Activated CD8-positive, alpha-beta memory T cell treated with anti-CD3 and anti-CD28 coated beads, Interleukin-2, amount 50 U/mL, for 48 hours (primary cell): ENCODE results near the gene GZMH.
"Not testable (repeated sequence)": the region's sequence is repeated elsewhere in the genome, so short reads cannot be mapped to it uniquely, and the experiment has no call there.

Experiments
- DNase-seq: peaks from one replicate; pipeline ENCODE4 v3.0.0-alpha.2; 2020

The GZMH gene, protein sequence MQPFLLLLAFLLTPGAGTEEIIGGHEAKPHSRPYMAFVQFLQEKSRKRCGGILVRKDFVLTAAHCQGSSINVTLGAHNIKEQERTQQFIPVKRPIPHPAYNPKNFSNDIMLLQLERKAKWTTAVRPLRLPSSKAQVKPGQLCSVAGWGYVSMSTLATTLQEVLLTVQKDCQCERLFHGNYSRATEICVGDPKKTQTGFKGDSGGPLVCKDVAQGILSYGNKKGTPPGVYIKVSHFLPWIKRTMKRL

DNA sequence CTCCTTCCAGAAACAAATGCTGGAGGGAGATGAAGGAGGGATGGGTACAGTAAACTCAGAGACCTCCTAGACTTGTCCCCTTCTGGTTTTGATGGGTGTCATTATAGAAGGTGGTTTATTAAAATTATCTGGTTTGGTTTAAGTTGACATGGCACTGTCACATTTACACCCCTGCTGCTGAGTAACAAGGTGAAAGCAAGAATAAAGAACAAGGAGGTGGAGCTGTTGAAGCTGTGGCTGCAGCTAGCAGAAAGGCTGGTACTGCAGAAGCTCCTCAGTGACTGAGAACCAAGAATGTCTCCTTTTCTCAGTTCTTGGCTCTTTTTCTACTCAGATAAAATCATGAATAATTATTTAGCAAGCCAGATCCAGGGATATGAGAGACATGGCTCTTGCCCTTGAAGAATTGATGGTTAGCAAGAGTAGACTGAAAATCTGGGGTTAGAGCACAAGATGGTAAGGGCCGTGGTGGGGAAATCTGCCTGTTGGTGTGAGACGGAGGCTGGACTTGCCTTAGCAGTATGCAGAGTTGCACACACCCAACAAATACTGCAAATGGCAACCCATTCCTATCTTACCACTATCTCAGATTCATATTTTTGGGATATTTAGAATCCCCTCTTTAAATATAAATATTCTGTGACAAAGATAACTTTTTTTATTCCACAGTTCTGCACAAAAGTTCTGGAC is at the start of gene GZMH:
TSS of gene GZMH (minus strand) at position 31 of the 690 bp plus-strand sequence. CDS start 72 bp downstream, outside the sequence.
- no peak for DNase-seq

DNA sequence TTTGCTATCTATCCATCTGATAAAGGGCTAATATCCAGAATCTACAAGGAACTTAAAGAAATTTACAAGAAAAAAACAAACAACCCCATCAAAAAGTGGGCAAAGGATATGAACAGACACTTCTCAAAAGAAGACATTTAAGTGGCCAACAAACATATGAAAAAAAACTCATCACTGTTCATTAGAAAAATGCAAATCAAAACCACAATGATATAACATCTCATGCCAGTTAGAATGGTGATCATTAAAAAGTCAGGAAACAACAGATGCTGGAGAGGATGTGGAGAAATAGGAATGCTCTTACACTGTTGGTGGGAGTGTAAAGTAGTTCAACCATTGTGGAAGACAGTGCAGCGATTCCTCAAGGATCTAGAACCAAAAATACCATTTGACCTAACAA is 38.9 kb upstream of the GZMH start:
- not testable (repeated sequence) for DNase-seq

DNA sequence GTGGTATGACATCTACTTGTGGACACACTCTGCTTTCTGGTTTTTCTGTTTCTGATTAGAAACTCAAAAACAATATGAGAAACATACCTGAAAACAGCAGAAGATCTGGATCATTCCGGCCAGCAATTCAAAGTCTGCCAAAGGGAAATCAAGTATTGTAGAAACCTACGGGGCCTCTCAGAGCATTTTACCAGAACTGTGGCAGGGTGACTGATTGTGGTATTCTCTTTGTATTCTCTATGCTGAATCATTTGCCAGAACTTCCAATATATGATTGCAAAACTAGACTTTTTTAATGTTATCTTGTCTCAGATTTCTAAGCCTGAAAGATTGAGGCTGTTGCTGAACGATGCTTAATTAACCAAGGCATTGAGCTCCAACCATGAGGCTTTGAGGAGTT is 30.4 kb upstream of the GZMH start:
- no peak for DNase-seq

DNA sequence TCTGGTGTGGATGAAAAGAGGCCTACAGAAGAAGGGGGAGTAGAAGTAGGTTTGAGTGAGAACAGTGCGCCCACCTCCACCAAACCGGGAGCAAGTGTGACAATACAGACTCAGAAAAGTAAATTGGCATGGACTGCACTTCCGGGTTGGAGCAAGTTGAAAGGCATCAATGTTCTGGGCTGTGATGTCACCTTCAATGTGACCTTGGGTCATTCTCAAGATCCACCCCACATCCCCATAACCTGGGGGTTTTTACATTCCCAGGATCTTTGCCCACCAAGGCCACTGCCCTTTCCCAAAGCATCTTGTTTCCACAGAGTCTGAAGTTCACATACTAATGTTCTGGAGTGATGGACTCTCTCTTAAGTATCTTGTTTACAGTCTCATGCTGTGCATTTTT is 29.8 kb upstream of the GZMH start:
- no peak for DNase-seq

DNA sequence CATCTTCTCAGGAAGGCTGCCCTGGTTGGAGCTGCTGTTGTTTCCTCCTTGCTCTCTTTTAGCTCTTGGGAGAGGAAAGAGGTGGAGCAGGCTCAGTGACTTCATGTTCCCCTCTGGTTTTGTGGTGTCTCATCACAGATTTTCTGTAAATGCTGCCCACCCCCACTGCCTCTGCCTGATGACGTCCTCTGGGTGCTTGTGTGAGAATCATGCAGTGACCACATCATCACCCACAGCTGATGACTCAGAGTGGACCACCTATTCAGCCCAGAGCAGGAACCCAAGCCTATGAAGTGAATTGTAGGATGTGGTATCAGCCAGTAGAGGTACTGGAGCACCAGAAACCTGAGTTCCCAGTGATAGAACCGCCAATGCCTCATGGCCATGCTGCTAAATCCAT is 24.7 kb upstream of the GZMH start, which contains the start of gene GZMB:
TSS of gene GZMB (minus strand) at position 33 of the 400 bp plus-strand sequence. CDS start at position 3, 30 bp downstream.
- DNase-seq: peak; percentile 88

DNA sequence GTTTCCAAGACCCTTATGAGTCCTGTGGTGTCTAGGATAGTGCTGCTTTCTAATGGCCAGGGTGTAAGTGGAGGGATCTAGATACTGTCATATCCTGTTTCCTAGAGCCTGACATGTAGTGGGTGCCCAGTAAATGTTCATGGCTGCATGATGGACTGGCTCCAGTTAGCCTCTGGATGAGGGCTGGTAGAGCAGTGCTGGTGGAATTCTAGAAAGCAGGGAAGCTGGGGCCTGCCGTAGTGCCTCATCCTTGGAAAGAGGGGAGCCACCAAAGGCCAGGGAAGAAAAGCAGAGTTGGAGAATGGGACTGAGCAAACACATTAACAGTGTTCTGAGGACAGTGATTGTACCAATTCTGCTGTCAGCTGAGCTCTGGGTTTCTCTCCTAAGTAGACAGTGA is 23.9 kb upstream of the GZMH start:
- no peak for DNase-seq

DNA sequence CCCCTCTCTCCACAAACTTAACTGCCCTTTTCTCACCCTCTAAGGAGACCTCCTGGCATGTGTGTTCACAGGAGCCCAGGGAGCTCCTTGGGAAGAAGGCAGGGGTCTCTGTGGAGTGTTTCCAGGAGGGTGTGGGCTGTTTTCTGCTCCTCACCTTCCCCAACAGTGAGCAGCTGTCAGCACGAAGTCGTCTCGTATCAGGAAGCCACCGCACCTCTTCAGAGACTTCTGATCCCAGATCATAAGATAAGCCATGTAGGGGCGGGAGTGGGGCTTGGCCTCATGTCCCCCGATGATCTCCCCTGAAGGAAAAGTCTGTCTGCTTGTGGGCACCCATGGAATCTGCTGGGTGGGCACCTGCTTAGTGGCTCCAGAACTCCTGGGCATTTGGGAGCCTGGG is 23.3 kb upstream of the GZMH start:
- no peak for DNase-seq

DNA sequence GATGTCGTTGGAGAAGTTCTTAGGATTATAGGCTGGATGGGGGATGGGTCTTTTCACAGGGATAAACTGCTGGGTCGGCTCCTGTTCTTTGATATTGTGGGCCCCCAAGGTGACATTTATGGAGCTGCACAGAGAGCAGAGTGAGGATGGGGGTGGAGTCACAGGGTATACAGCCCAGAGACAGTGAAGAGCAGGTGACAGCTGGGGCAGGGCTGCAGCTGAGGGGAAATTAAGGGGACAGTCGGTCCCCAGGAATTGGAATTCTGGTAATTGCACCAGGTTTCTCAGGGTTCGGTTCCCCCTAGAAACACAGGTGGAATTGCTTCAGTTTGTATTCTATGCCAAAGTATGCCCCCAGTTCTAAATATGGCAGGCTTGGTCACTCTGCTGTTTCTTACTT is 22.9 kb upstream of the GZMH start:
- peak; percentile 66 for DNase-seq

DNA sequence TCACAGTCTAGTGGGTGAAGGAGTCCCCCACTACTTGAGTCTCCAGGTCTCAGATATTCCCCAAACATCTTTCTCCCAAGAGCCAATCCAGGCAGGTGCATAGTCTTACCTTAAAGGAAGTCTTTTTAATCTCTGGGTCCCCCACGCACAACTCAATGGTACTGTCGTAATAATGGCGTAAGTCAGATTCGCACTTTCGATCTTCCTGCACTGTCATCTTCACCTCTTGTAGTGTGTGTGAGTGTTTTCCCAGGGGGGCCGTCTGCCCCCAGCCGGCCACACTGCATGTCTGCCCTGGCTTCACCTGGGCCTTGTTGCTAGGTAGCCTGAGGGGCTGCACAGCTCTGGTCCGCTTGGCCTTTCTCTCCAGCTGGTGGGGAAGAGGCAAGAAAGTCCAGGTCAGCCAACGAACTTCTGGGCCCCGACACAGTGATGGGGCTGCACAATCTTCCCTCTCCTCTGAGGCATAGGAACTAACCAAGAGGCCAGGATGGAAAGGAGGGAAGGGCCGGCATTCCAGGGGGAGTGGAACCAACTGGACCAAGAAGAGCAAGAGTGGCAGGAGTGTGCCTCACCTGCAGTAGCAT is 22.4 kb upstream of the GZMH start:
- DNase-seq: peak; percentile 75

DNA sequence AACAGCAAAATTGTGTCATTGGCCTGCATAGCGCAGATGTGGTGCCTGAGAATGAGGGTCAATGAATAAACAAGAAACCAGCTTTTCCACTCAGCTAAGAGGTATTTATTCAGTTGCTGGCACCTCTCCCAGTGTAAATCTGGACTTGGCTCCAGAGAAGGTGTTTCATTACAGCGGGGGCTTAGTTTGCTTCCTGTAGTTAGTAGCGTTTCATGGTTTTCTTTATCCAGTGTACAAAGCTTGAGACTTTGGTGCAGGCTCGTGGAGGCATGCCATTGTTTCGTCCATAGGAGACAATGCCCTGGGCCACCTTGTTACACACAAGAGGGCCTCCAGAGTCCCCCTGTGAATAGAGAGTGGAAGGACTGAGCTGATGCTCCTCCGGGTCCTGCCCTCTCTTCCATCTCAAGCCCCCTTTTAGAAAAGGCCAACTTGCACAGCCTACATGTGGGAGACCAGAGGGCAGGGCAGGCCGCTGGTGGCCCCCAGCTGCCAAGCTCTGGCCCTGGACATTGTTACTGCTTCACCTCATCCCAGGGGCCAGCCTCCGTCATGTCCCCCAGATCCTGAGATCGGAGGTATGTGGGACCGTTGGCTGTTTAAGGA is 21.5 kb upstream of the GZMH start:
- peak; percentile 81 for DNase-seq

DNA sequence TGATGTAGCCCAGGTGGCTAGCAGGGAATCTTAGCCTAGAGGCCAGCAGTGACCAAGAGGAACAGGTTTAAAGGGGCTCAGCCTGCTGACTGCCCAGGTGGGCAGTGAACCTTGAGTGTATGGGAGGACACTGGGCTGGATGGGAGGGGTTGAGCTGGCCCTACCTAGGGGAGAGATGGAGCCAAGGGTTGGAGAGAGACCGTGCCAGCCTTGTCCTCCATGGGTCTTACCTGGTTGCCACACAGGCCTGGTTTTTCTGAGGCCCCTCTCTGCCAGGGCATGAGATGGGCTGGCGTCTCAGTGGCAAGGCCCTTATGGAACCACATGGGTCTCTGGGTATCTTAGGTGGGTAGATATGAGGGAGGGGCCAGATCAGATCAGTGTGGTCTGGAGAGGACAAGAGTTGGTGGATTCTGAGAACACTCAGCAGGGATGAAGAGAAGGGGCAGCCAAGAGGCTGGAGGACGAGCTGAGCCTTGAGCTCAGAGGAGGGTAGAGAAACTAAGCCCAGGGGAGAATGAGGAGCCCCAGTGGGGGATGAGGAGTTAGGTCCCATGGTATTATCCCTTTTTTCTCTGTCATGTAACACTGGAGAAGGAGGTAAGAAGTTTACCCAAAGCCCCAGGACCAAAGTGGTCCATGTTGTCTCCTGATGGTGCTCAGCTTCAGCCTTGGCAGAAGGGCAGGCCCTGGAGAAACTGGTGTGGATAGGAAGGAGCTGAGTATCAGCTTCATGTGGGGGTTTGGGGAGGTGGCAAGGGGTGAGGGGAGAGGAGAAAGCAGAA is 20.8 kb upstream of the GZMH start:
- peak; percentile 86 for DNase-seq

DNA sequence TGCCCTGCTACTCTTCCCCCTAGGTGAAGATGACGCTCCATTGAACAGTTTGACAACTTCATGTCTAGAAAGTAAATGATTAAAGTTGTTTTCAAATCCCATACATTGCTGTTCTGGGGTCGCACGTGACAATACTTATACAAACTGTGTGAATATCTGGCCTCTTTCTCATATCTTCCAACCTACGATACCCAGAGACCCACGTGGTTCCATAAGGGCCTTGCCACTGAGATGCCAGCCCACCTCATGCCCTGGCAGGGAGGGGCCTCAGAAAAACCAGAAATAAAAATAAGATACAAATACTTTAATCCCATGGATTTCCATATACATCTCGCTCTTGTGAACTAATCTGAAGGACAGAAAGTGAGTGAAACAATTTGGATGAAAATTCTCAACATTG is 20.0 kb upstream of the GZMH start:
- no peak for DNase-seq

DNA sequence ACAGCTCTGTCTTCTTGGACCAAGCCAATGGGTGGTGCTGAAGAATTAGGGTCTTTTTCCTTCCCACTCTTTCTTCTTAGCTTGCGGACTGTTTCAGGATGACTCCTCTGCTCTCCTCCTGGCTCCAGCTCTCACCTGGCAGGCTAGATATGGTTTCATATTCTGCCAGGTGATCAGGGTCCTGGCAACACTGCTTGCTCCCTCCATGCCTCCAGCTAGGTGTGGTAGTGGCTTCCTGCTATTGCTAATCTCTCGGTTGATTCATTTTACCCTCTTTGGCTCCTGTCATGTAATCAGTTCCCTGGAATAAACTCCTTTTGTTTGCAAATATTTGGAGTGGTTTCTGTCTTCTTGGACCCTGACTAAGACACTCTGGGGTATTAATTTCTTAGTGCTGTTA is 4.3 kb upstream of the GZMH start:
- no peak for DNase-seq

DNA sequence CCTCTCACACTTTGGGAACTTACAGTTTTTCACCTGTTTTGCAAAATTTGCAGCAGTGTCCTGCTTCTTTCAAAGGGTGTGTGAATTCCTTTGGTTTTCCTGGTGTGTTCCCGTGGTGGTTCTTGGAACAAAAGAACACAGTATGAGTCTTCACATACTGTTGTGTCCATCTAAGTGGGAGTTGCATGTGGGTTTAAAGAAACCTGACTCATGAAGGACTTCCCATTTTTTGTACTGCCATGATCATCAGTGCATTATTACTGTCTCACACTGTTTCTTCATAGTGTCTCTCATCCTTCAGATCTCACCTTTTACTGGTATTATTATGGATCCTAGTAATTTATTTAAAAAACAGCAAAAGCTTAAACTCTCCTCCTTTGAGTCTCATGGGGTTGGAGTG is 3.8 kb upstream of the GZMH start:
- no peak for DNase-seq

DNA sequence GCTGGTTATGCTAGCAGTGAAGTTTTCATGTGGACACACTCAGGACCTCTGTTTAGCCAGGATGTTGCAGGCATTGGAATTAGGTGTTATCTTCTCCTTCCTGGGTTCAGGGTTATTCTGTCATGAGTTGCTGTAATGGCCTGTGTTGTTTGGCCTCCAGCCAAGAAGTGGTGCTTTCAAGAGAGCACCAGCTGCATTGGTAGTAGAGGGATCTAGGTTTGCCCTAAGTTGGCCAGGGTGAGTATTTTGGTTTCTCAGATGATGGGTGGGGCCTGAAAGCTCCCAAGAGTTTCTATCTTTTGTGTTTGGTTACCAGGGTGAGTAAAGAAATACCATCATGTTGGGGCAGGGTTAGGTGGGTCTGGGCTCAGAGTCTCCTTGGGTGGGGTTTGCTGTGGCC is 2.7 kb upstream of the GZMH start:
- no peak for DNase-seq

DNA sequence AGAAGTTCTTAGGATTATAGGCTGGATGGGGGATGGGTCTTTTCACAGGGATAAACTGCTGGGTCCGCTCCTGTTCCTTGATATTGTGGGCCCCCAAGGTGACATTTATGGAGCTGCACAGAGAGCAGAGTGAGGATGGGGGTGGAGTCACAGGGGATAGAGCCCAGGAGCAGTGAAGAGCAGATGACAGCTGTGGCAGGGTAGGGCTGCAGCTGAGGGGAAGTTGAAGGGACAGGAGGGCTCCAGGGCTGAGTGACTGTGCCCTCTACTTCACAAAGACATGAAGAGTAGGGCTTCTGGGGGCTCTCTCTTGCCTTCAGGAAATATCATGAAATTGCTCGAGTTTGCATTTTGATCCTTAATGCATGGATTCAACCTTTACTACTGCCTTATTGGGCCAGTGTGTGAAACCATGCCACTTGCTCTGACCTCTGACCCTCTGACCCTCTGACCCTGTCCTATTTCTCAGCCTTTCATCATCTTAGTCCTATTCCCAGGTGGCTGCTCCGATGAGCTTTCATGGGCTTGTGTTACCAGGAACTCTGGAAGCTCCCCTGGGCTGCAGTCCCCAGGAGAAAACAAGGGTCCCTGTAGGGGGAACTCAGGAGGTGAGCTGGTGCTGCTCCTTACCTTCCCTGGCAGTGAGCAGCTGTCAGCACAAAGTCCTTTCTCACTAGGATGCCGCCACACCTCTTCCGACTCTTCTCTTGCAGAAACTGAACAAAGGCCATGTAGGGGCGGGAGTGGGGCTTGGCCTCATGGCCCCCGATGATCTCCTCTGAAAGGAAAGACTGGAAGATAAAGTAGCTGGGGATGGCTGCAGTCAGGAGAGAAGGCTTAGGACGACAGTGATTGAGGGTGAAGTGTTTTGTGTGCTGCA is 1.6 kb downstream of the GZMH start:
- no peak for DNase-seq

DNA sequence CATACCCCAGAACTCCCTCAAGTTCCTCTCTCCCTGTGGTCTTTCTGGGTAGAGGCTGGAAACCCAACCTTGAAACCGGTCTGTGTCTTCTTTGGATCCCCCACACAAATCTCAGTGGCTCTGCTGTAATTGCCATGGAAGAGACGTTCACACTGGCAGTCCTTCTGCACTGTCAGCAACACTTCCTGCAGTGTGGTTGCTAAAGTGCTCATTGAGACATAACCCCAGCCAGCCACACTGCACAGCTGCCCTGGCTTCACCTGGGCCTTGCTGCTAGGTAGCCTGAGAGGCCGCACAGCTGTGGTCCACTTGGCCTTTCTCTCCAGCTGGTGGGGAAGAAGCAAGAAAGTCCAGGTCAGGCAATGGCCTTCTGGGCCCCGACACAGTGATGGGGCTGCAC is 2.4 kb downstream of the GZMH start:
- no peak for DNase-seq

DNA sequence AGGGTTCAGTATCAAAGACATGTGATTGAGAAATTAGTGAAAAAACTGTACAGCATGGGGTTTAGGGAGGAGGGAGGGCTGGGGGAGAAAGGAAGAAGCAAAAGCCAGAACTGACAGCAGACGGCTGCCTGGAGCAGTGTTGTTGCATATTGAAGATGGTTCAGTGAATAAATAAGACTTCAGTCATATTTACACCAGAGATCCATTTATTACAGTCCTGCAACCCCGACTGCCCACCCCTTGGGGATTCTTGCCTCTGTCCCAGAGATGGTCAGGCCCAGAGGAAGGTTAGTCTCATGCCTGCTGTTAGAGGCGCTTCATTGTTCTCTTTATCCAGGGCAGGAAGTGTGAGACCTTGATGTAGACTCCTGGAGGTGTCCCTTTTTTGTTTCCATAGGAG is 3.2 kb downstream of the GZMH start:
- DNase-seq: no peak

DNA sequence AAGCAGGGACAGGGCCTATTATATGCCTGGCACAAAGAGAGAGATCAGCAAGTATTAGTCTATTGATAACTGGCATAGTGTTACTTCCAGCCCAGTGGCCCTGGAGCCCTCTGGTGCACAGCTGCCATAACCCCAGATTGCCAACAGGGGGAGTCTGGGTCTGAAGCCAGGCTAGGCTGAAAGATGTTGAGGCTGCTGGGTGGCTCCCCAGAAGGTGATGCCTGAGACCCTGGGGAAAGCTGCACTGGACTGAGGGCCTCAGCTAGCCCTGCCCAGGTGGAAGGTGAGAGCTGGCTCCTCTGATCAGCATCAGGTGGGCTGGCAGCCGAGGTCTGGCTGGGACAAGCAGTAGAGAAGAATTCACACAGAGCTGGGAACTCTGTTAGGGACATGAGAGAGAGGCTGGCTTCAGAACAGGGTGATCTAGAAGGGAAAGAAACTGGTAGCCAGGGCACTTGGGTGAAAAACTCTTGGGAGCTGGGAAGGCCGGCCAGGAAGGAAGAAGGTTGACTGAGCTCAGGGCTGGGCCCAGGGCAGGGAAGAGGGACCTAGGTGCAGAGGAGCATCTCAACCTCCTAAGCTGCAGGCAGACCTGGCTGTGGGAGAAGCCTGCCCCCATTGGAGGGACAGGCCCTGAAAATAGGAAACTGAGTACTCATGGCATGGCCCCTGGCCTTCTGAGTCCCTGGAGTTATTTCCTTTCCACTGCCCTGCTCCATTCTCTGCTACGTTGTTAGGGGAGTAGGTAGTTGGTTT is 3.9 kb downstream of the GZMH start:
- peak; percentile 86 for DNase-seq

DNA sequence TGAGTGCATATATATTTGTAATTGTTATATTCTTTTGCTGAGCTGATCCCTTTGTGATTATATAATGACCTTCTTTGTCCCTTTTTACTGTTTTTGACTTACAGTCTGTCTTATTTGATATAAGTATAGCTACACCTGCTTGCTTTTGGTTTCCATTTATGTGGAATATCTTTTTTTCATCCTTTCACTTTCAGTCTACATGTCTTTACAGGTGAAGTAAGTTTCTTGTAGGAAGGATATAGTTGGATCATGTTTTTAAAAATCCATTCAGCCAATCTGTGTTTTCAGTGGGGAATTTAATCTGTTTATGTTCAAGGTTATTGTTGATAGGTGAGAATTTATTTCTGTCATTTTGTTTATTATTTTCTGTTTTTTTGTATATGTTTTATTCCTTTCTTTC is 12.1 kb downstream of the GZMH start:
- DNase-seq: no peak

DNA sequence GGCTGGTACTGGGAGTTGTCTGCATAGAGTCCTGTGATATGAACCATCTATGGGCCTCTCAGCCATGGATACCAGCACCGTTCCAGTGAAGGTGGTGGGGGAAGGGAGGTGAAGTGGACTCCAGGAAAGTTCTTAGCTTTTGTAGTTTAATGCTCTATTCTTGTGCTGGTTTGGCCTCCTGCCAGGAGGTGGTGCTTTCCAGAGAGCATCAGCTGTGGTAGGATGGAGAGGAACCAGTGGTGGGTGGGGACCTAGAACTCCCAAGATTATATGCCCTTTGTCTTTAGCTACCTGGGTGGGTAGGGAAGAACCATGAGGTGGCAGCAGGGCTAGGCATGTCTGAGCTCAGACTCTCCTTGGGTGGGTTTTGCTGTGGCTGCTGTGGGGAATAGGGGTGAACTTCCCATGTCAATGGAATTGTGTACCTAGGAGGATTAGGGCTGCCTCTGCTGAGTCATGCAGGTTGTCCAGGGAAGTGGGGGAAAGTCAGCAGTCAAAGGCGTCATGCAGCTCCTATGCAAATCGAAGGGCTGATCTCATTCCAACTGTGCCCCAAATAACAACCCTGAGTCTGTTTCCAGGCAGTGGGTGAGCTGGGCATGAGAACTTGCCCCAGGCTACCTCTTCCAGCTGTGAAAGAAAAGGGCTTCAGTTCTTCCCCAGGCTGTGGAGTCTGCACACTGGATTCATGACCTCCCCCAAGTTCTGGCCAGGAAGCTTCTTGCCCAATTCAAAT is 14.2 kb downstream of the GZMH start:
- DNase-seq: no peak
